Stimulated activated naive B cell treated with anti-CD40 and anti-IgM and Interleukin-4, amounts not matched to agents 10 μg/mL and 1 μg/mL and 100 μg/mL, for 72 hours (primary cell): Measurements from ENCODE around the gene GALT.

Experiments
- ATAC-seq, 2 donors: fragments of 150-1000 bp; cut with Tn5 transposase; replicated peaks; 2 replicates each; pipeline ENCODE4 v1.10.0; 2021; ENCODE audit warnings: moderate library complexity in 1 of 2
- DNase-seq: peaks from one replicate; pipeline ENCODE4 v3.0.0; 2021
- H3K27ac Mint-ChIP-seq: one replicate; pipeline ENCODE4 v1.8.0; 2022; ENCODE audit warnings: mild to moderate bottlenecking, mixed read lengths
- H3K27me3 Mint-ChIP-seq, 2 donors: one replicate each; pipeline ENCODE4 v1.8.0; 2022; ENCODE audit warnings: mixed read lengths in 2 of 2
- H3K36me3 Mint-ChIP-seq, 2 donors: one replicate each; pipeline ENCODE4 v1.8.0; 2022; ENCODE audit warnings: mixed read lengths in 2 of 2, mild to moderate bottlenecking in 1 of 2
- H3K4me1 Mint-ChIP-seq, 2 donors: one replicate each; pipeline ENCODE4 v1.8.0; 2022; ENCODE audit warnings: mixed read lengths in 2 of 2, mild to moderate bottlenecking in 1 of 2
- H3K4me3 Mint-ChIP-seq, 2 donors: one replicate each; pipeline ENCODE4 v1.8.0; 2022; ENCODE audit warnings: mild to moderate bottlenecking in 2 of 2, mixed read lengths in 2 of 2, moderate library complexity in 1 of 2
- H3K9me3 Mint-ChIP-seq, 2 donors: one replicate each; pipeline ENCODE4 v1.8.0; 2022; ENCODE audit warnings: mixed read lengths in 2 of 2, mild to moderate bottlenecking in 1 of 2

The GALT gene

DNA sequence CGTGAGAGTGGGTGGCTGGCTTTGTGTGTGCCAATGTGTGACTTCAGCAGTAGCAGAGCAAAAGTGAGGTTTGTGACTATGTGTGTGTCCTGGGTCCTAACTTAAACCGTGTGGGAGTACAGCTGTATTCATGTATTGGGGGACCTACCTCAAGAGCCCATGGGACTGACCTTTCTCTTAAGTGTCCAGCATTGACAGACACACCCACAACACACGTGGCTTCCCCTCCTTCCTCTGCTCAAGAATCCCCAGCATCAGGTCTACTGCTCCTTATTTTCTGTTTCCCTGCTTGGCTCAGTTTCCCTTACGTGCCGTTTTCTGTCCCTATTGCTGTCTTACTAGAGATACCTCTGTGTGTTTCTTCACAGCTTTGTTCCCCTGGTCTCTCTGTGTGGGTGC is 6.1 kb downstream of the GALT start:
- ATAC-seq (no peak), DNase-seq (no peak)
- Mint-ChIP-seq H3K36me3 (peaks cover 27 to 31% of the 10 kb centered on the region in 2 donors), H3K9me3 (no peaks in the 10 kb centered on the region), H3K4me1 (peaks cover 22 to 51% of the 10 kb centered on the region in 2 donors), H3K27ac (peak overlapping the region; percentile 14), H3K27me3 (no peaks in the 10 kb centered on the region), H3K4me3 (no peak overlapping the region)

GRCh38 chr9:34653151-34654072 is 6.9 kb downstream of the GALT start:
- H3K4me1 Mint-ChIP-seq: peaks cover 14 to 43% of the 10 kb centered on the region in 2 donors
- no peak for ATAC-seq
- peak overlapping the region in 1 of 2 donors; percentile 8 for H3K4me3 Mint-ChIP-seq
- peak overlapping the region; percentile 14 for H3K27ac Mint-ChIP-seq
- H3K9me3 Mint-ChIP-seq: no peaks in the 10 kb centered on the region
- no peaks in the 10 kb centered on the region for H3K27me3 Mint-ChIP-seq
- H3K36me3 Mint-ChIP-seq: peaks cover 23 to 24% of the 10 kb centered on the region in 2 donors
- no peak for DNase-seq

- no peak for ATAC-seq
Measured at GRCh38 chr9:34654323-34655051, 8.0 kb downstream of the GALT start.

GRCh38 chr9:34655394-34655793 is 8.9 kb downstream of the GALT start:
- no peak for ATAC-seq
- no peak for DNase-seq
- no peaks in the 10 kb centered on the region for H3K9me3 Mint-ChIP-seq
- H3K27ac Mint-ChIP-seq: no peak overlapping the region
- H3K27me3 Mint-ChIP-seq: no peaks in the 10 kb centered on the region
- H3K36me3 Mint-ChIP-seq: peaks cover 7 to 10% of the 10 kb centered on the region in 2 donors
- peaks cover 9 to 27% of the 10 kb centered on the region in 2 donors for H3K4me1 Mint-ChIP-seq
- H3K4me3 Mint-ChIP-seq: no peak overlapping the region

More at GRCh38 chr9:34654323-34655051, 8.0 kb downstream of the GALT start:
- Mint-ChIP-seq H3K36me3 (peaks cover 12 to 13% of the 10 kb centered on the region in 2 donors), H3K27me3 (no peaks in the 10 kb centered on the region), H3K9me3 (no peaks in the 10 kb centered on the region), H3K4me3 (no peak overlapping the region), H3K4me1 (peaks cover 9 to 32% of the 10 kb centered on the region in 2 donors), H3K27ac (no peak overlapping the region)
- no peak for DNase-seq

DNA sequence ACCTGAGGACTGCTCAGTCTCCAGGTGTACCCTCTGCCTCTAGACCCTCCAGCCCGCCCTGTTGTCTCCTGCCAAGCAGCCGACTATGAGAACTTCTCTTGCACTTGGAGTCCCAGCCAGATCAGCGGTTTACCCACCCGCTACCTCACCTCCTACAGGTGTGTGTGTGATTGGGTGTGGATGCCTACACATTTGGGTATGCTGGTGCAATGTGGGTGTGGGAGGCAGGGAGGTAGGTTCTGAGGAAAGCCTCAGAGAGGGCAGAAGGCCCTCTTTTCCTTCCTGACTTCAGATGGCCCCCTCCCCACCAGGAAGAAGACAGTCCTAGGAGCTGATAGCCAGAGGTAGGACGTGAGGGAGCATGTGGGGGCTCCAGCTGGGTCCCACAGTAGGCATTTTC is 10.5 kb downstream of the GALT start:
- no peaks in the 10 kb centered on the region for H3K9me3 Mint-ChIP-seq
- peaks cover 8 to 21% of the 10 kb centered on the region in 2 donors for H3K36me3 Mint-ChIP-seq
- no peak for DNase-seq
- H3K27ac Mint-ChIP-seq: no peak overlapping the region
- no peak overlapping the region for H3K4me3 Mint-ChIP-seq
- no peak for ATAC-seq
- H3K4me1 Mint-ChIP-seq: peaks cover 9 to 13% of the 10 kb centered on the region in 2 donors
- no peaks in the 10 kb centered on the region for H3K27me3 Mint-ChIP-seq

DNA sequence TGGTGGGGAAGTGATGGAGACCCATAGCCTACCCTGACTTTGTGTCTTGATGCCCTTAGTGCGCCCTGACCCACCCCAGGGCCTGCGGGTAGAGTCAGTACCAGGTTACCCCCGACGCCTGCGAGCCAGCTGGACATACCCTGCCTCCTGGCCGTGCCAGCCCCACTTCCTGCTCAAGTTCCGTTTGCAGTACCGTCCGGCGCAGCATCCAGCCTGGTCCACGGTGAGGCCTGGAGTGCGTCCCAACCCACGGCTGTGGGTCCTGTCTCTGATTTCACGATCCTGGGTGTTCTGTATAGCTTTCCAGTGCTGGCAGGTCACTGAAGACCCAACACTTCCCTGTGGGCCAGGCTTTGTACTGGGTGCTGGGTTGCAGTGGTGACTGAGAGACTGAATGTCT is 12.0 kb downstream of the GALT start:
- Mint-ChIP-seq H3K36me3 (peaks cover 4 to 18% of the 10 kb centered on the region in 2 donors), H3K27ac (no peak overlapping the region), H3K27me3 (no peaks in the 10 kb centered on the region), H3K4me3 (no peak overlapping the region), H3K9me3 (no peaks in the 10 kb centered on the region), H3K4me1 (no peaks in the 10 kb centered on the region)
- DNase-seq (no peak), ATAC-seq (no peak)

GRCh38 chr9:34659592-34660253 is 13.2 kb downstream of the GALT start:
- ATAC-seq (no peak), DNase-seq (no peak)
- Mint-ChIP-seq H3K4me3 (no peak overlapping the region), H3K27me3 (no peaks in the 10 kb centered on the region), H3K27ac (no peak overlapping the region), H3K9me3 (no peaks in the 10 kb centered on the region), H3K4me1 (peaks cover 7 to 10% of the 10 kb centered on the region in 2 donors), H3K36me3 (peaks cover 6 to 18% of the 10 kb centered on the region in 2 donors)

- Mint-ChIP-seq H3K36me3 (peaks cover 6 to 11% of the 10 kb centered on the region in 2 donors), H3K9me3 (no peaks in the 10 kb centered on the region), H3K27ac (no peak within 1 kb of the TSS), H3K4me3 (no peak within 1 kb of the TSS), H3K27me3 (no peaks in the 10 kb centered on the region), H3K4me1 (peaks cover 10 to 21% of the 10 kb centered on the region in 2 donors)
- DNase-seq (no peak), ATAC-seq (no peak)
Measured at GRCh38 chr9:34662526-34663302, 16.2 kb downstream of the GALT start, which contains the start of gene CCL27. TSS of gene CCL27 (minus strand) at chr9:34662657. CDS start at chr9:34662633, 24 bp downstream.

- Mint-ChIP-seq H3K36me3 (peaks cover 6 to 11% of the 10 kb centered on the region in 2 donors), H3K4me3 (no peak overlapping the region), H3K4me1 (peaks cover 10 to 21% of the 10 kb centered on the region in 2 donors), H3K27ac (no peak overlapping the region), H3K9me3 (no peaks in the 10 kb centered on the region), H3K27me3 (no peaks in the 10 kb centered on the region)
- DNase-seq (no peak), ATAC-seq (no peak)
Measured at GRCh38 chr9:34663303-34663605, 16.8 kb downstream of the GALT start.

DNA sequence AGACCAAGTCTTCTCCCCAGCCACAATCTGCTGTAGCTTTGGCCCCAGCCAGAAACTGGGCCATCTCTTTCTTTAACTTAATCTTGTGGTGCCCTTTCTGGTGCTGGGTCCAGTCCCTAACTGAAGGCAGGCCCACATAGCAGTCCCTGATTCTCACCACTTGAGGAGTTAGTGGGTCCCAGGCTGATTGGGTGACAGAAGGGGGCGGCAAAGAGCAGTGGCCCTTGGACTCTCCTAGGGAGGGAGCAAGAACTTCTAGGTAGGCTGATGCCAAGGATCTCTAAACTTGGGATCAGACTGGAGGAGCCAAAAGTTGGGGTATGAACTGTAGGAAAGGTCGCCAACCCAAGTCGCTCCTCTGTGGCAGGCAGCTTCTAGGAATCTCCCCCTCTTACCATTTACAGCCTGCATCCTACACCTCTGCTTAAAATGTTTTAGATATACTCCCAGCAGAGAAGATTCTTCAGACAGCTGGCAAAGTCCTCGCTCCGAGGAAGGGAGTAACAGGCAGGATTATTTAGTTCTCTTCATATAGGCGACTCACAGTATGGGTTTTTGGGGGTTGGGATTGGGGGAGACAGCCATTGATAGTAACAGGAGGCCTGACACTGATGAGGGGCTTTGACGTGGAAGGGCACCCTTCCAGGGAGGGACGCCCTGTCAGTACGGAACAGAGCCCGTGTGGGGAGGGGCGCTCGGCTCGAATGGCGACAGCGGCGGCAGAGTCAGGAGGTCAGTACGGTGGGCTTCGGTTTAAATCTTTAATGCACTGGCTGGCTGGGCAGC is 18.0 kb downstream of the GALT start:
- Mint-ChIP-seq H3K4me3 (peak overlapping the region; percentile 90 to 93), H3K9me3 (peaks cover 6 to 7% of the 10 kb centered on the region in 2 donors), H3K27me3 (no peaks in the 10 kb centered on the region), H3K4me1 (peaks cover 10 to 21% of the 10 kb centered on the region in 2 donors), H3K27ac (peak overlapping the region; percentile 90), H3K36me3 (peaks cover 10 to 17% of the 10 kb centered on the region in 2 donors)
- DNase-seq (peak; percentile 64), ATAC-seq (peak; percentile 72 to 74)

GRCh38 chr9:34665067-34665380 is 18.5 kb downstream of the GALT start:
- DNase-seq (no peak), ATAC-seq (peak; percentile 29 to 31)
- no peaks in the 10 kb centered on the region for H3K27me3 Mint-ChIP-seq
- peak overlapping the region; percentile 90 to 93 for H3K4me3 Mint-ChIP-seq
- H3K9me3 Mint-ChIP-seq: peaks cover 9 to 11% of the 10 kb centered on the region in 2 donors
- H3K36me3 Mint-ChIP-seq: peaks cover 12 to 21% of the 10 kb centered on the region in 2 donors
- H3K4me1 Mint-ChIP-seq: peaks cover 10 to 21% of the 10 kb centered on the region in 2 donors
- H3K27ac Mint-ChIP-seq: peak overlapping the region; percentile 90

DNA sequence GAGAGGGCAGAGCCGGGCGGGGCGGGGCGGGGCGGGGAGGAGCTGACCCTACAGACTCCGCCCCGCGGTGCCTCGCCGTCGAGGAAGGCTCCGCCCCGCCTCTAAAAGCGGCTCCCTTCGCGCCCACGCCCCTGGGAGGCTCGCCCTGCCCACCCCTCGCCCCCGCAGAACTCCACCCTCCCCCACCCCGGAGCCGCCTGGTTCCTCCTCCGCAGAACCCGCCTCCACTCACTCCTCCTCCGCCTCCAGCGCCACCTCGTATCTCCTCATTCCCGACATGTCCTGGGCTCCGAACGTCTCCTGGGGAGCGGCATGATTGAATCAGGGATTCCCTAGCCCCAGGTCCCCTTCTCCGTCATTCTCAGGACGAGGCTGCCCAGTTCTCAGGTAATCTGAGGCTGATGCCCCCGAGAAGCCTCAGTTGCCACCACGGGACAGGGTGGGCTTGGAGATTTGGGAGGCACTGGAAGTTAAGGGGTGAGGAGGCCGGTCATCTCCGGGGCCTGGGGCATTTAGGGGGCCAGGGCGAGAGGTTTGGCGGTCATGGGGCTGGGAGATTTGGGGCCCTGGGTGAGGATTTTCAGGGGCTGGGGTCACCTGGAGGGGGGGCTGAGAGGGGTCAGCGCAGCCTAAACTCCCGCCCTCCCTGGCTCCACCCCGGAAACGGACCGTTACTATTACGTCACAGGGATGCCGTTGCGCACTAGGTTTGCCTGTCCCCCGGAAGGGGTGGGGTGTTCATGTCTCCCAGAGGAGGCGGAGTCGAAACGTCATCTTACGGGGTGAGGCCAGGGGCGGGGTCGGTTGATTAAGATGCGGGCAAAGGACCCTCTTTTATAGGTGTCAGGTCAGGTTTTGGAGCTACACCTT is 19.1 kb downstream of the GALT start:
- DNase-seq: peak; percentile 79
- peaks cover 9 to 11% of the 10 kb centered on the region in 2 donors for H3K9me3 Mint-ChIP-seq
- H3K27ac Mint-ChIP-seq: peak overlapping the region; percentile 90
- H3K4me3 Mint-ChIP-seq: peak overlapping the region; percentile 90 to 93
- H3K27me3 Mint-ChIP-seq: no peaks in the 10 kb centered on the region
- ATAC-seq: peak; percentile 80 to 84
- H3K36me3 Mint-ChIP-seq: peaks cover 9 to 21% of the 10 kb centered on the region in 2 donors
- peaks cover 10 to 21% of the 10 kb centered on the region in 2 donors for H3K4me1 Mint-ChIP-seq
